ENCODE data around the gene ME3.

Gene ME3

GRCh38 chr11:86555866-86556265, 116.5 kb downstream of the ME3 start:
- no peak for TF ChIP-seq CTCF (IDR thresholded peaks at IDR 0.05)

- no peak for TF ChIP-seq CTCF (IDR thresholded peaks at IDR 0.05)
These were observed 117.0 kb downstream of the ME3 start for GRCh38 chr11:86555401-86555800.

GRCh38 chr11:86553265-86553664, 119.2 kb downstream of the ME3 start:
- TF ChIP-seq CTCF (IDR thresholded peaks at IDR 0.05), result no peak

- no peak for TF ChIP-seq CTCF (IDR thresholded peaks at IDR 0.05)
These were observed 120.9 kb downstream of the ME3 start for GRCh38 chr11:86551288-86552092.

GRCh38 chr11:86550757-86551156, 121.7 kb downstream of the ME3 start:
- TF ChIP-seq CTCF (IDR thresholded peaks at IDR 0.05), result no peak

GRCh38 chr11:86548271-86548917, 124.0 kb downstream of the ME3 start:
- no peak for TF ChIP-seq CTCF (IDR thresholded peaks at IDR 0.05)

- TF ChIP-seq CTCF (IDR thresholded peaks at IDR 0.05), result no peak
These were observed 124.7 kb downstream of the ME3 start for GRCh38 chr11:86547727-86548126.

Data from LNCAP (cell line).